Activated CD8-positive, alpha-beta T cell treated with anti-CD3 and anti-CD28 coated beads for 36 hours (primary cell): Measurements from ENCODE around the gene MYEF2. TPM values are rescaled to one million over a fixed set of nuclear protein-coding genes. Genes with fewer than 3 reads are reported as not detected.

Experiments used
- ATAC-seq: fragments of 200-7000 bp; cut with Tn5 transposase; one replicate; pipeline ENCODE4 v1.10.0; 2021; ENCODE audit warnings: mild to moderate bottlenecking, moderate library complexity
- CTCF ChIA-PET: fragments of 350-600 bp; sonication (Branson Sonifier 250); formaldehyde crosslinking; loops from one replicate; lab custom pipeline; 2021; ENCODE audit warnings: antibody characterized with exemption; lab: Charles Lee
- POLR2A ChIA-PET: fragments of 350-600 bp; sonication (Branson Sonifier 250); formaldehyde crosslinking; loops from one replicate; lab custom pipeline; 2021; ENCODE audit warnings: antibody characterized with exemption; lab: Charles Lee
- DNase-seq: peaks from one replicate; pipeline ENCODE4 v3.0.0-alpha.2; 2020
- H3K27ac Mint-ChIP-seq: one replicate; pipeline ENCODE4 v1.8.0; 2021; ENCODE audit warnings: mild to moderate bottlenecking, mixed read lengths
- H3K27me3 Mint-ChIP-seq: one replicate; pipeline ENCODE4 v1.8.0; 2021; ENCODE audit warnings: mixed read lengths
- H3K36me3 Mint-ChIP-seq: one replicate; pipeline ENCODE4 v1.8.0; 2021; ENCODE audit warnings: low read depth, mixed read lengths
- H3K4me1 Mint-ChIP-seq: one replicate; pipeline ENCODE4 v1.8.0; 2021; ENCODE audit warnings: low read depth, mixed read lengths
- H3K4me3 Mint-ChIP-seq: one replicate; pipeline ENCODE4 v1.8.0; 2021; ENCODE audit warnings: mild to moderate bottlenecking, moderate library complexity, mixed read lengths
- H3K9me3 Mint-ChIP-seq: one replicate; pipeline ENCODE4 v1.8.0; 2021; ENCODE audit warnings: mixed read lengths
- intact Hi-C: fragments of 100-400 bp; cut with micrococcal nuclease; formaldehyde crosslinking; loops from one replicate; pipeline ENCODE4 v1.10.0; 2022
- total RNA-seq, 2 experiments: library from RNA; stranded (reverse); gene quantifications; one replicate each; pipeline ENCODE4 v1.2.3, GENCODE V29; 2021
- TF ChIP-seq, protein P1 (sequence below): fragments of 200-600 bp; IDR thresholded peaks from one replicate; pipeline ENCODE4 v1.8.0; 2022; ENCODE audit warnings: antibody characterized with exemption, mild to moderate bottlenecking

Gene MYEF2
- total RNA-seq, 2 experiments from 2014 or later: 25.7 to 26.6 TPM

DNA sequence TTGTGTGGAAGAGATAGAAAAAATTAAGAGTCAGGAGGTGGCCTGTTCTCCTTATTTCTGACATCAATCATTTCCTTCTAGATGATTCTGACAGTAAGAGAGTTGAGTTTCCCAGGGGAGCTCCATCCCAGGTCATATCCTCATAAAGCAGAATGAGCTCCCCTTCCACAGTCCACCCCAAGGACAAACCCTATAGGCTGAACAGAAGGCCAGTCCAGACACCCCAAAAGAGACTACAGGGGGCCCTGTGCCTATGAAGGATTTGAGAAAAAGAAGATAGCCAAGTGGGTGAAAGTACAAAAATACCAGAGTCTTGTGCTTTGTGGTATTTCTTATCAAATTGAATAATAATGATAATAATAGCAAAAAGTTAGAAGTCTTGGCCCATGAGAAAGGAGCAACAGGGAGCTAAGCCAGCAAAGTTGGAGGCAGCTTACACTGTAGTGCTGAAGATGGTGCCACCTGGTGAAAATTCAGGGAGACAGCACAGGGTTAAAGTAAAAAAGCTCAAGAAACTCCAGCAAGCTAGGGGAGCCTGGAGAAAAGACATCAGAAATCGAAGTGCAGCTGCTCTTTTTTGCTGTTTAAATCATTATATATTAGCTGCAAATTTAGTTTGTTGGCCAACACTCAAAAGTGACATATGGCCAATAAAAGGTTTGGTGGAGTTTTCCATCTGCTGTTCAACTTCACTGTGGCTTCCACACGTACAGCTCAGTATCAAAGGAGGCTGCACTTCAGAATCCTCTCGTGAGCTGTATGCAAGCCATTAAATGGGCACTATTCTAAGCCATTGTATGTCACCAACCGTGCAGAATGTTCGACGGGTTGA lies 93.1 kb downstream of the MYEF2 start:
- no peak for ATAC-seq
- Mint-ChIP-seq H3K4me1 (no peaks in the 10 kb centered on the region), H3K27ac (no peak overlapping the region), H3K4me3 (no peak overlapping the region), H3K9me3 (no peaks in the 10 kb centered on the region), H3K36me3 (no peaks in the 10 kb centered on the region), H3K27me3 (no peaks in the 10 kb centered on the region)
- POLR2A ChIA-PET: no interaction called here
- CTCF ChIA-PET: interaction anchor here (1.0 kb wide), 1 partner anchor 25 kb away, joined by 3 read pairs; no protein-coding TSS in a partner anchor
- intact Hi-C loops: no loop called here
- TF ChIP-seq, protein P1, sequence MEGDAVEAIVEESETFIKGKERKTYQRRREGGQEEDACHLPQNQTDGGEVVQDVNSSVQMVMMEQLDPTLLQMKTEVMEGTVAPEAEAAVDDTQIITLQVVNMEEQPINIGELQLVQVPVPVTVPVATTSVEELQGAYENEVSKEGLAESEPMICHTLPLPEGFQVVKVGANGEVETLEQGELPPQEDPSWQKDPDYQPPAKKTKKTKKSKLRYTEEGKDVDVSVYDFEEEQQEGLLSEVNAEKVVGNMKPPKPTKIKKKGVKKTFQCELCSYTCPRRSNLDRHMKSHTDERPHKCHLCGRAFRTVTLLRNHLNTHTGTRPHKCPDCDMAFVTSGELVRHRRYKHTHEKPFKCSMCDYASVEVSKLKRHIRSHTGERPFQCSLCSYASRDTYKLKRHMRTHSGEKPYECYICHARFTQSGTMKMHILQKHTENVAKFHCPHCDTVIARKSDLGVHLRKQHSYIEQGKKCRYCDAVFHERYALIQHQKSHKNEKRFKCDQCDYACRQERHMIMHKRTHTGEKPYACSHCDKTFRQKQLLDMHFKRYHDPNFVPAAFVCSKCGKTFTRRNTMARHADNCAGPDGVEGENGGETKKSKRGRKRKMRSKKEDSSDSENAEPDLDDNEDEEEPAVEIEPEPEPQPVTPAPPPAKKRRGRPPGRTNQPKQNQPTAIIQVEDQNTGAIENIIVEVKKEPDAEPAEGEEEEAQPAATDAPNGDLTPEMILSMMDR: no peak
- DNase-seq: no peak

Other genes starting within 250 kb of the MYEF2 start
- not detected for gene SLC24A5, start 57.3 kb downstream of the MYEF2 start, total RNA-seq
- gene CTXN2, start 13.4 kb upstream of the MYEF2 start, total RNA-seq: not detected
- gene SLC12A1, start 28.0 kb upstream of the MYEF2 start, total RNA-seq: not detected
- gene DUT, start 153.1 kb upstream of the MYEF2 start, total RNA-seq: 100 to 1,000 TPM; 527 TPM